GM12865 (cell line): Measurements from ENCODE around the gene PHOX2A.

Source experiments
- DNase-seq: peaks from one replicate; pipeline ENCODE4 v3.0.0; 2010; ENCODE audit warnings: low read depth
- H3K4me3 ChIP-seq: 2 replicates; pipeline ENCODE4 v1.5.1; 2011; ENCODE audit warnings: mild to moderate bottlenecking, low read depth, low read length, control low read depth
- CTCF ChIP-seq: IDR thresholded peaks from 2 replicates; pipeline ENCODE4 v1.5.1; 2011; ENCODE audit warnings: low read length, control low read depth, low read depth, inconsistent platforms; ENCODE audit not compliant: insufficient read depth; ENCODE audit errors: missing control alignments

Gene PHOX2A

GRCh38 chr11:72229925-72230763 lies 13.8 kb downstream of the PHOX2A start:
- DNase-seq: no peak
- H3K4me3 ChIP-seq: no peak overlapping the region
- TF ChIP-seq CTCF: no peak

DNA sequence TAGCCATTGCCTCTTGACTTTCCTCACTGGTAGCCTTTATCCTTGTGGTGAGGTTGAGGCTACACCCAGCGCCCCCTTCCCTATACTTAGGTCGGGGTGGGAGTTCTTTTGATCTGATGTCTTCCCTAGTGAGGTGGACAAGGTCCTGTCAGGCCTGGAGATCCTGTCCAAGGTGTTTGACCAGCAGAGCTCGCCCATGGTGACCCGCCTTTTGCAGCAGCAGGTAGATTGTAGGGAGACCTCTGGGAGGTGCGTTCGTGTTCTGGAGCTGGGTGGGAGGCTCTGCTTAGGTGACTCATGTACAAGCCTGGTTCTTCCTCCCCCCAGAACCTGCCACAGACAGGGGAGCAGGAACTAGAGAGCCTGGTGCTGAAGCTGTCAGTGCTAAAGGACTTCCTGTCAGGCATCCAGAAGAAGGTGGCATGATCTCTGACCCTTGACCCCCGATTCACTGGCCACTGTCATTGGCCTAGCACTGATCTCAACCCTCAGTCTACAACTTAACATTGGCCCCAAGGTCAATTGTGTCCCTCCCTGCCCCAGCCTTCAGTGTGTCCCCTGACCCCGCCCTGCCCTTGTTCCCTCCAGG lies 14.5 kb downstream of the PHOX2A start:
- DNase-seq: no peak
- H3K4me3 ChIP-seq: no peak overlapping the region
- TF ChIP-seq CTCF: no peak

- DNase-seq: no peak
- TF ChIP-seq CTCF: no peak
- no peak overlapping the region for H3K4me3 ChIP-seq
These were observed 15.1 kb downstream of the PHOX2A start for GRCh38 chr11:72228844-72229231.

DNA sequence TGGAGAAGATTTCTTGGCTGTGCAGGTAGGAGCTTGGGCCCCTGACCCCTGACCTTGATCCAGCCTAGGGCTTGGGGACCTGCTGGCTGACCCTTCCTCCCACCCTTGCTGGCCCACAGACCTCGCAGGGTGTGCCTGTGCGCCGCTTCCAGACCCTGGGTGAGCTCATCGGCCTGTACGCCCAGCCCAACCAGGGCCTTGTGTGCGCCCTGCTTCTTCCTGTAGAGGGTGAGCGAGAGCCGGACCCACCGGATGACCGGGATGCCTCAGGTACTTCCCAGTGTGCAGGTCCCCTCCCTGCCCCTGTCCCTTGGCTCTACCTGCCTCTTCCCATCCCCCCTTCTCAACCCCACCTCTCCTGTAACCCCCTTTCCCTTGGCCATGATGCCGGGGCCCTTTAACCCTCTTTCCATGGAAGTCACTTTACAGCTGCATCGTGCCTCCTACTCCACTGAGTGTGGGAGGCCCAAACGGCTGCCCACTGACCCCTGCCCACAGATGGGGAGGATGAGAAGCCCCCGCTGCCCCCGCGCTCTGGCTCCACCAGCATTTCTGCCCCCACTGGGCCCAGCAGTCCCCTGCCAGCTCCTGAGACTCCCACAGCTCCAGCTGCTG lies 15.6 kb downstream of the PHOX2A start:
- no peak overlapping the region for H3K4me3 ChIP-seq
- DNase-seq: no peak

GRCh38 chr11:72227316-72228228 lies 16.4 kb downstream of the PHOX2A start:
- TF ChIP-seq CTCF: no peak
- DNase-seq: no peak
- no peak overlapping the region for H3K4me3 ChIP-seq

More for the DNA sequence above, 15.6 kb downstream of the PHOX2A start:
- TF ChIP-seq CTCF: no peak

GRCh38 chr11:72226701-72227100 lies 17.3 kb downstream of the PHOX2A start:
- DNase-seq: no peak
- no peak for TF ChIP-seq CTCF
- no peak overlapping the region for H3K4me3 ChIP-seq
